ENCODE data around the gene ZNF112.
"Not testable (repeated sequence)": the region's sequence is repeated elsewhere in the genome, so short reads cannot be mapped to it uniquely, and the experiment has no call there.

Gene ZNF112

GRCh38 chr19:44345959-44346358 is 10.5 kb downstream of the ZNF112 start:
- TF ChIP-seq CTCF (conservative IDR thresholded peaks at IDR 0.05) (no peak), ZFX (IDR thresholded peaks at IDR 0.05) (no peak)
- H3K27ac ChIP-seq: no peak overlapping the region

DNA sequence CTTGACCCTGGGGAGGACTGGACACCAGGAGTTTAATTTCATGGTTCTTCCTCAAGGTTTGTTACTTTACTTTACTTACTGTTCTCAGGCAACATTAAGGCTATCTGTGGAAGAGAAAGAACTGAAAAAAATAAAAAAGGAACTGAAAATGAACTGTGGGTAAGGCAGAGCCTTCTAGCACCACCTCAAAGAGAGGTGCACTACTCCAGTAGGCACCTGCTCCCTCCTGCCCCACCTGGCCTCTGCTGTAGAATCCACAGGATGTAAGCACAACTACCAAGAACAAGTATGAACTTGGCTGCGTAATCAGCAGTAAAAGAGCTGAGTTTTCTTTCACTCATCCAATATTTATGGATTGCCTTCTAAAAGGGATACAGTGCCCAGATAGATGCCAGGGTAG is 12.2 kb downstream of the ZNF112 start:
- no peak overlapping the region for H3K27ac ChIP-seq
- no peak for TF ChIP-seq CTCF (conservative IDR thresholded peaks at IDR 0.05)
- no peak for TF ChIP-seq ZFX (IDR thresholded peaks at IDR 0.05)

- TF ChIP-seq CTCF (conservative IDR thresholded peaks at IDR 0.05) (no peak), ZFX (IDR thresholded peaks at IDR 0.05) (no peak)
- no peak overlapping the region for H3K27ac ChIP-seq
Observed at GRCh38 chr19:44341794-44342193, 14.7 kb downstream of the ZNF112 start.

- H3K27ac ChIP-seq: not testable (repeated sequence)
Observed at GRCh38 chr19:44334639-44335038, 21.8 kb downstream of the ZNF112 start.

- H3K27ac ChIP-seq: no peak overlapping the region
- no peak for TF ChIP-seq CTCF (conservative IDR thresholded peaks at IDR 0.05)
- no peak for TF ChIP-seq ZFX (IDR thresholded peaks at IDR 0.05)
Observed at GRCh38 chr19:44332145-44332544, 24.3 kb downstream of the ZNF112 start.

- no peak overlapping the region for H3K27ac ChIP-seq
- TF ChIP-seq ZFX (IDR thresholded peaks at IDR 0.05) (no peak), CTCF (conservative IDR thresholded peaks at IDR 0.05) (no peak)
Observed at GRCh38 chr19:44315883-44316282, 40.6 kb downstream of the ZNF112 start.

DNA sequence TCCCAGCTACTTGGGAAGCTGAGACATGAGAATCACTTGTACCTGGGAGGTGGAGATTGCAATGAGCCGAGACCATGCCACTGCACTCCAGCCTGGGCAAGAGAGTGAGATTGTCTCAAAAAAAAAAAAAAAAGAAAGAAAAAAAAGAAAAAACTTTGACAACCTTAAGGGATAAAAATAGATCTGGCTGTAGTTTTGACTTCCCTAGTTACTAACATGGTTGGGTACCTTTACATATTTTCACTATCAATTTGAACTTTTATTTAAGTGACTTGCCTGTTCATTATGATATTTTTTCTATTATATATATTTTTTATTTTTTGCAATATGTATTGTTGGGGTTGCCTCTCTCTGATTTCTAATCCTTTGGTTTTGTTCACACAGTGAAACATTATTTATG is 43.2 kb downstream of the ZNF112 start:
- H3K27ac ChIP-seq: no peak overlapping the region
- TF ChIP-seq ZFX (IDR thresholded peaks at IDR 0.05): no peak
- TF ChIP-seq CTCF (conservative IDR thresholded peaks at IDR 0.05): no peak

DNA sequence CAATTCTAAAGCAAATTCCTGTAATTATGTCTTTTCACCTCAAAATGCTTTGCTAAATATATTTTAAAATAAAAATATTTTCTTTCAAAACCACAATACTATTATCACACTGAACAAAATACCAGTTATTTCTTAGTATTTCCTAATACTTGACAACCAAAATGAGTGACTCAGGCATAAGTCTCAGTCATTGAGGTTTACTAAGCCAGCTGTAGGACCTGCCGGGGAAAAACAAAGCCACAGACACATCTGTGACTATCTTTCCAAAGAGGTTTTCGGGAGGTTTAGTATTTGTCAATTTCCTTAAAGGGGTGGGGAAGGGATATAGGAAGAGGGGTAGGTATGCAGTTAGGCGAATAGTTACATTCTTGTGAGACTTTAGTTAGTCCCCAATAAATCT is 48.5 kb downstream of the ZNF112 start:
- TF ChIP-seq ZFX (IDR thresholded peaks at IDR 0.05): no peak
- no peak for TF ChIP-seq CTCF (conservative IDR thresholded peaks at IDR 0.05)

More for the DNA sequence above, 48.5 kb downstream of the ZNF112 start:
- no peak overlapping the region for H3K27ac ChIP-seq

Measured in C4-2B (cell line).